ENCODE measurements around the gene ABLIM1.

Gene ABLIM1

DNA sequence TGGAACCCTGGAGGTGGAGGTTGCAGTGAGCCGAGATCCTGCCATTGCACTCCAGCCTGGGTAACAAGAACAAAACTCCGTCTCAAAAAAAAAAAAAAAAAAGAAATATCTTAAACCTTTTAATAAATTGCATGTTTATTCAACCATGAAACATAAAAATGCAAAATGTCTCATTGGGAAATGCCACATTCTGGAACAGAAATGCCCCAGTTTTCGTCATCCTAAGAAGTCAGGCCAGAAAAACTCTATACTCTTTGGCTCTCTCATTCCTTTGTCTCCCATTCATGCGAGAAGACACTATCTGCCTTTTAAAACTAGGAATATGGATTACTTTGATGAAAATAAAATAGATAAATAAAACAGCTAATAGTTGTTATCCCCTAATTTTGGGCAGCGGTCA is 21.5 kb upstream of the ABLIM1 start:
- no peak for DNase-seq

DNA sequence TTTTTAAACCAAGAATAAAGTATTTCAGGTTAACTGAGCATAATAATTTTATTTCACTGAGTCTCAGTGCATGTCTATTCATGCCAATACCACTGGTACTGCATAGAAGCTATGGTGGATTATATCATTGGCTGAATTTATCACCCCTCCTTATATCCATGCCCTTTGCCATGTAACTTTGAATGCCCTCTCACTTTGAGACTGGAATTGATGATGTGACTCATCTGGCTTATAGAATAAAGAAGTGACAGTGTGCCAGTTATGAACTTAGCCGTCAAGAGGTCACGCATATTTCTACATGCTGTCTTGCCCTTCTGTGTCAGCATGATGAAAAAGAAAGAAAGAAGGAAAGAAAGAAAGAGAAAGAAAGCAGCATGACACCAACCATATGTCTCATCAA is 20.7 kb upstream of the ABLIM1 start:
- DNase-seq: no peak

DNA sequence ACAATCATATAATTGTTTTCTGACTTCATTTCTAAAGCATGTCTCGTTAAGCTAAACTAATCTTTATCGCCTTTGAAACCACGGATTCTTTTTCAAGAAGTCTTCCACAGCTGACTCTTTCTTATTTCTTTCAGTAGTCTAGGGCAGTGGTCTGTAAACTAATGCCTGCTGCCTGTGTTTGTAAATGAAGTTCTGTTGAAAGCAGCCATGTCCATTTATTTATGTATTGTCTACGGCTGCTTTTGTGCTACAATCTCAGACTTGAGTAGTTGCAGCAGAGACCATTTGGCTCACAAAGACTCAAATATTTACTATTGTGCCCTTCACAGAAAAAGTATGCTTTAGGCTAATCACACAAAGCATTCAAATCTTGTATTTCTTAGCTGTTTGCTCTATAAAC is 20.3 kb upstream of the ABLIM1 start:
- DNase-seq: no peak

DNA sequence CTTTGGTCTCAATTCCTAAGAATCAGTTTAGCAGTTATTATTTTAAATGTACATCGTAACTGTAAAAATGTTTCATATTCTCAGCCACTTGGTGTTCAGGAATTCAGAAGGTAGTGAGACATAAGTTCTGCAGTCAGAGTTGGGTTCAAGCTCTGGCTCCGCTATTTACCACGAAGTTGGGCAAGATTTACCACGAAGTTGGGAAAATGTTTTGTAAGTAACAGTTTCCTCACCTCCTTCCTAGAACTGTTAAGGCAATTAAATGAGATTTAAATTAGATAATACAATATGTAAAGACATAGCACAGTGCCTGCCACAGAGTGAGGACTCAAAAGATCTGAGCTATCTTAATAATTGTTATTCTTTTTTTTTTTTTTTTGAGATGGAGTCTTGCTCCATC is 16.3 kb upstream of the ABLIM1 start:
- no peak for DNase-seq

DNA sequence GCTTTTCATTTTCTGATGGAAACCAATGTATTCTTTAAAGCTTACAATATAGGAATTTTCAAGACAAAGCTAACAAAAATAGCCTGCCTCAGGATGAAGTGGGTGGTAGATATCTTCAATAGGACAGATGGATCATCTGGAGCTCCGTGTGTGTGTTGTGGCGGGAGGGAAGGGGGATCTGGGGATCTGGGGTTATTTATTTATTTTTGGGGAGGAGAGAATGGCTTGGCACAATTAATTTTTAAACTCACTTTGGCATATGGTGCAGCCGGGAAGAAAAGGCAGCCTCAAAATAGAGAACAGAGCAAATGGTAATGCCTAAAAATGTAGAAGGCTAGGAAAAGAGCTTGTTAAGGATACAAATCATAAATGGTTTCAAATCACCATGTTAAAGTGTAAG is 11.6 kb upstream of the ABLIM1 start:
- no peak for DNase-seq

DNA sequence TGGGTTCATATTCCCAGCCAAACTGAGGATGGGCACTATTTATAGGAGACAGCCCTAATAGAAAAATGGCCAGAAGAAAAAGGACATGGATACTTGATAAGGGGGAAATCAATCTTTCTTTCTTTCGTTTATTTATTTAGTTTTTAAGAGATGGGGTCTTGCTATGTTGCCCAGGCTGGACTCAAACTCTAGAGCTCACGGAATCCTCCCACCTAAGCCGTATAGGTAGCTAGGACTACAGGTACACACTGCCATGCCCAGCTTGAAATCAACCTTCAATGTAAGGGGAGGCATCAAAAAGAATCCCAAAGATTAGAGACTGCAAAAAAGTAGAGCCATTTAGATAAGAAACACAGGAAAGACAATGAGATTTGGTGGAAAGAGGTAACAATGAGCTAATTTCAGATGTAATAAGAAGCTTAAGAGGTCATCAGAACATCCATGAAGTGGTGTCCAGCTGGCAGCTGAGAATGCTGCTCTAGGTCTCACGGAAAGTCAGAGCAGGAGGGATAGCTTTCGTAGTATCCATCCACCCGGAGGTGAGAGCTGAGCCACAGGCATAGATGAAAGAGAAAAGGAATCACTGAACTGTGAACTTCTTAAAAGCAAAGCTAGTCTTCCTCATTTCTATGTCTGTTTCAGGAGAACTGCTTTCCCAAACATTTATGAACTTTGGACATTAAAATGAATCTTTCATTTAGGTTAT is 10.5 kb upstream of the ABLIM1 start:
- no peak for DNase-seq

DNA sequence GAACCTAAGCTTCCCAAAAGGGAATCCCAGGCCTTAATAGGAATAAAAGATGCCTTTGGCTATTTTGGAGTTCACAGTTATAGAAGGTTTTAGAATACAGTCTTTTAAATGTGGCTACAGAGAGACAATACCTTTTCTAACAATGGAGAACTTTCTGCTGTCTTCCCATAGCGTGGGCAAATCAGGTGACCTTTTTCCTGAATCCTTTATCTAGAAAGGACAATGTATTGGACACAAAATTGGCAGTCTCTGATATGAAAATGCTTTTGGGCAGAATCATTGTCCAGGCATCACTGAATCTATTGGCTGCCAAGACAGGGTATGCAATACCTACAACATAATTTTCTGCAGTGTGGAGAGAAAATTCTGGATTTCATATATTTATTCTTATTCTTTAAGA is 7.8 kb upstream of the ABLIM1 start:
- no peak for DNase-seq

DNA sequence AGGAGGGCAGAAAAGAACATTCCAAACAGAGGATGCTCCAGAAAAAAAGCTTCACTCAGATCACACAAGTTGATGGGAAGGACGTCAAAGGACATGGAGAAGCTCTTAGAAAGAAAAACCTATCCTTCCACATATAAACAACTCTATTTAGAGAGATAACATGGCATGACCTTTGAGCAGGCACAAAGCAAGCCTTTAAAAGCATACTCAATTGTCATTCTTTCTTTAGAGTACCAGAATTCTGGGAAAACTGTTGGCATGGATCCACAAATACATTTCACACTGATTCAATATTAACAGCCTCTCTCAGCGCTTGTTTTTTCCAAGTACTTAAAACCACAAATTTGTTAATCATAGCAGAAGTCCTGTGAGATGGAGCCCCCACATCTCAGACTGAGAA is 7.3 kb upstream of the ABLIM1 start:
- no peak for DNase-seq

DNA sequence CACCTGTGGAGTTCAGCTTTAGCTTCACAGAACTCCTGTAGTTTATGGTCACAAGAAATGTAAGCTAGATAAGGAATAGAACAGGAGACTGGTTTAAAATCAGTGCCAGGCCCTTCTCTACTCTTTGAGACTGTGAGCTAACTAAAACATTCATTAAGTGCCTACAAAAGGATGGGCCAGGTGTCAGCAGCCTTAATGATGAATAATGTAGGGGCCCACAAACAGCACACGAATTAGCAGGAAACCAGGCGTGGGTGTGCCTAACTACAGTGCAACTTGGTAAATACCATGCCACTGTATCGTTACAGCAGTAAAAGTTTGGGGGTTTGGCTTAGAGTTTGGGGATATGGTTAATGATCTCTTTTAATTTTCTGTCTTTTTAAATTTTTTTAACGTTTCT is 6.1 kb upstream of the ABLIM1 start:
- DNase-seq: no peak

DNA sequence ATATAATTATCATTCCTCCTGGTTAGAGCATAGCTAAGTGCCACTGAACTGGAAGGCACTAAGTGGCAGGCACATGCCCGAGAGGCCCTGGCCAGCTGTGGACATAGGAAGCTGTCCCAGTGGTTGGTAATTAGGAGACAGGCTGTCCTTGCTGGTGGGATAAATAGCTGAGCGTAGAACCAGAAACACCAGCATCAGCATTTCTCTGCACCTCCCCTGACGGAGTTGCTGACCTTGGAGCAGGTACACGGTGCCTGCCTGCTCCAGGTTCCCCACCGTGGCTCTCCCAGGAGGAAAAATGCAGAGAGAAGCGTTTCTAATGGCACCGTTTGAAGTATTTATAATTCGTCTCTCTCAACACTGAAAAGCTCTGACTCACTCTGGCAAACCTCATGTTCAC is 5.6 kb upstream of the ABLIM1 start:
- DNase-seq: no peak

GRCh38 chr10:114662646-114663217 is 4.7 kb upstream of the ABLIM1 start:
- no peak for DNase-seq

- DNase-seq: no peak
Observed at GRCh38 chr10:114661212-114661880, 3.3 kb upstream of the ABLIM1 start.

DNA sequence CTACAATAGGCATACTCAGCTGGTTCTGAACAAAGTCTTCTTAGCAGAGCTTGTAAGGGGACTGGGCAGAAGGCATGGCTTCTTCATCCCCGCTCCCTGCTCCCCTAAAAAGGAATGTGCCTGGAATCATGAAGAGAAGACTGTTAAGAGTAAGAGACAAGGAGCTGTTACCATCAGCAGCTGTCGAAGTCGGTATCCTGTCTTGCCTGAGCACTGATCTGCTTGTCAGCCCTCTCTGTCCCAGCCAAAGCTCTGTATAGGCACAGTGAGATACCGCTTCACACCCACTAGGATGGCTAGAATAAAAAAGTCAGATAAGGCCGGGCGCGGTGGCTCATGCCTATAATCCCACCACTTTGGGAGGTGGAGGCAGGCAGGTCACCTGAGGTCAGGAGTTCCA is 2.4 kb downstream of the ABLIM1 start:
- DNase-seq: no peak

- no peak for DNase-seq
Observed at GRCh38 chr10:114654822-114655575, 3.1 kb downstream of the ABLIM1 start.

- no peak for DNase-seq
Observed at GRCh38 chr10:114653926-114654325, 4.1 kb downstream of the ABLIM1 start.

DNA sequence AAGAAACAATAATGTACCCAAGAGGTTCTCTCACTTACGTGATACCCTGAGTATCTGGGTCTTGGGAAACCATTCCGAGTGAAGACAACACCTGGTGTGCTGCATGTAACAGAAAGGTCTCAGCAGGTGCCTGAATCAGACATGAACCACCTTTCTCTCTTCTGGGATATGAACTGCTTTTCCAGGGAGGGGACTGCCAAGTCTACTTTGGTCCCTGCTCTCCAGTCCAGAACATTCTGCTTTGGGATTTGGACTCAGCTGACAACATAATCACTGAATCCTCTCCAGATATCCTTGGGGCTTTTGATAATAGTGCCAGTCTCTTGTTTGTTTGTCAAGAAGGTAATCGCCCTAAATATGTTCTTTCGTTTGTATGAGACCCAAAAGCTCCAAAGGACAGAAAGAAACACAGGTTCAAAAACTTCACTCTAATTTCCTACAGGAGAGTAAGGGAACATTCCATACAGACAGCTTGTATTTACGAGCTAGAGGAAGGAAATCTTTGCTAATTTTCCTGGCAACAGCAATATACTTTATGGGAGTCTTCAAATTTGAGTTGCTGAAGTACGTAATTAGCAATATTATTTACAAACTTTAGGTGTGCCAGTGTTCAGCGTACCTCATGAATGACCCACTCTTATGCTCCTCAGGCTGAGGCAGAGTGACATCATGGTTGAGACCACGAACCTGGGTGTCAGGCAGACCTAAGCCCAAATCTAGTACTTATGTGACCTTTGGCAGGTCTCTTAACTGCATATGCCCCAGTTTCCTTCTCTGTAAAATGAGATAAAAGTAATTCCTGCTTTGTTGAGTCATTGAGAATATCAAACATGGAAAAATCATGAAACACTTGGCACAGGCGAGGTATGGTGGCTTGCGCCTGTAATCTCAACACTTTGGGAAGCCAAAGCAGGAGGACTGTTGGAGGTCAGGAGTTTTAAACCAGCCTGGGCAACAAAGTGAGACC is 5.4 kb downstream of the ABLIM1 start:
- DNase-seq: no peak

DNA sequence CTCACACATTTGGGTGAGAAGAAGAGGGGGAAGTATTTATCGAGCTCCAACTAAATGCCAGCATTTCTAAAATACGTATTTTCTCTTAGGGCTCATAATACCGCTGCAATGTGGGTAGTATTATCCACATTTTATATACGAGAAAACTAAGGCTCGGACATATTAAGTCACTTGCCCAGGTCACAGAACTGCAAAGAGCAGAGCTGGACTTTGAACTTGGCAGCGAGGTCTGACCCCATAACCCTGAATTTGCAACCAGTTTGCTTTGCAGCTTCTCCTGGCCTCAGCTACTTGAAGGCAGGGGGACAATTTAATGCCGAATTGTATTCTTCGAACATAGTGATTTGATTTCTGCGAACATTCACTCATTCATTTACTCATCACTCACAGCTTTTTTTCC is 7.2 kb downstream of the ABLIM1 start:
- no peak for DNase-seq

DNA sequence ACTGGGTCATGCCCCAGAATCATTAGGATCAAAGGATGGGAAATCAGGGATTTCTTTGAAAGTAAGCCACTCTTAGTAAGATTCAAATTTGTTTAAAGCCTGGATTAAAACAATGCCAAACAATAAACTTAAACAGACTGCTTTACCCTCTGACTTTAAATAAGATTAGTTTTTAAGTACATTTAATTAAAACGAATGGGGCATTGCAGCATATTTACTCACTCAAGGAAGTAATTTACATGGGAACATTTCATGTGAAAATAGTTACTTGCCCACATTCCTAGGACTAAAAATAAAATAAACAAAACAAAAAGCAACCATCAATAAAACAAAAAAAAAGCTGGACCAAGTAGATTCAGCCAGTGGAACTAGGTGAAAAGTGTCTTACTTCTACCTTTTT is 7.8 kb downstream of the ABLIM1 start:
- no peak for DNase-seq

- no peak for DNase-seq
Observed at GRCh38 chr10:114649217-114649903, 8.7 kb downstream of the ABLIM1 start.

GRCh38 chr10:114648368-114648767 is 9.7 kb downstream of the ABLIM1 start:
- no peak for DNase-seq

DNA sequence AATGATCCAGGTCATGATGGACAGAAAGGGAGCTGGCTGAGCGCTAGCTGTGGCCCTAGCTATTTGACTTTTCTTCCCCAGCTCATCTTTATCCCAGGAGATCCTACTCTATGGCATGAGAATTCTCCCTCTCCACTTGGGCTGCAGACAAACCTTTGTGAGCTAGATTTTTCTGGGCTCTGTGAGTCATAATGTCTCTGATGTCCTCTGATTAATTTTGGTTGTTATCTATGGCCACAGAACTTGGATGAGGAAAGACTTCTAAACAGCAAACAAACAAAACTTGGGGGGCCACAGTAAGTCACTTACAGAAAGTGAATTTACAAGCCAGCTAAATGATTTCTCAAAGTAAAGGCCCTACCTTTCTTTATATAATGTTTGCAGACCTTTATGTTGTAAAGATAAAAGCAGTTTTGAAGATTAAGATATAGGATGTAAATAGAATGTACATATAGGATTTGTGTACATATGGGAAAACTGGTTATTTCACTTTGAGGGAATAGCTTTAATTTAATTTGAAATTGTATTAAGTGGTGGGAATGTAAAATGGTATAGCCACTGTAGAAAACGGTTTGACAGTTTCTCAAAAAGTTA is 10.4 kb downstream of the ABLIM1 start:
- no peak for DNase-seq

DNA sequence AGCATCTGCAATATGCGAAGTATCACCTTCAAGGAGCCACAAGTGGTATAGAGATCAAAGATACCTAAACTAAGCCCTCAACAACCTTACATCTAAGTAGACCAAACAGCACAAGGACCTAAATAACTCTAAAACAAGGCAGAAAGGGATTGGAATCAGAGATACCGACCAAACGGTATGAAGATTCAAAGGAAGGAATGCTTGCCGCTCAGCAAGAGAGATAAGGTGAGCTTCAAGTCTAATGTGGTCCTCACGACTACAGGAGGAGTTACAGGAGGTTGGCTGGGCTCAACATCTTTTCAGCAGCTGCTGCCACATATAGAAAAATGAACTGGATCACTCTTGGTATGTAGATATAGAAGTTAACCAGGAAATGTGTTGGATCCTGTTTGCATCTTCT is 11.6 kb downstream of the ABLIM1 start:
- no peak for DNase-seq

Measured in GDM1 (cell line).